HG03439 (cell line): Measurements from ENCODE around the gene FILIP1L.

Experiments used
- ATAC-seq: cut with Tn5 transposase; IDR thresholded peaks from one replicate; pipeline ENCODE4 v1.9.1; 2021; ENCODE audit warnings: mild to moderate bottlenecking, moderate library complexity; ENCODE audit not compliant: unreplicated experiment

The FILIP1L gene

GRCh38 chr3:100114413-100115030 lies at the start of gene FILIP1L:
TSS of gene FILIP1L (minus strand) at chr3:100114501.
- ATAC-seq: no peak

- no peak for ATAC-seq
Observed at GRCh38 chr3:100163787-100164186, 49.5 kb upstream of the FILIP1L start.

GRCh38 chr3:100160521-100160920 lies 46.2 kb upstream of the FILIP1L start:
- ATAC-seq: no peak

- no peak for ATAC-seq
Observed at GRCh38 chr3:100159331-100160153, 45.2 kb upstream of the FILIP1L start.

- no peak for ATAC-seq
Observed at GRCh38 chr3:100158918-100159330, 44.6 kb upstream of the FILIP1L start.

GRCh38 chr3:100157685-100158084 lies 43.4 kb upstream of the FILIP1L start:
- no peak for ATAC-seq

GRCh38 chr3:100155590-100155989 lies 41.3 kb upstream of the FILIP1L start:
- ATAC-seq: no peak

- ATAC-seq: no peak
Observed at GRCh38 chr3:100155128-100155527, 40.8 kb upstream of the FILIP1L start.

GRCh38 chr3:100154171-100154570 lies 39.9 kb upstream of the FILIP1L start:
- no peak for ATAC-seq

- ATAC-seq: no peak
Observed at GRCh38 chr3:100151024-100151707, 36.9 kb upstream of the FILIP1L start.

GRCh38 chr3:100150473-100150872 lies 36.2 kb upstream of the FILIP1L start:
- ATAC-seq: no peak

GRCh38 chr3:100149713-100150415 lies 35.6 kb upstream of the FILIP1L start:
- no peak for ATAC-seq

GRCh38 chr3:100149130-100149529 lies 34.8 kb upstream of the FILIP1L start:
- no peak for ATAC-seq

GRCh38 chr3:100144255-100144866 lies 30.1 kb upstream of the FILIP1L start:
- no peak for ATAC-seq

GRCh38 chr3:100141586-100141985 lies 27.3 kb upstream of the FILIP1L start:
- no peak for ATAC-seq

- no peak for ATAC-seq
Observed at GRCh38 chr3:100140976-100141375, 26.7 kb upstream of the FILIP1L start.

GRCh38 chr3:100136921-100137320 lies 22.6 kb upstream of the FILIP1L start:
- no peak for ATAC-seq

GRCh38 chr3:100131241-100131640 lies 16.9 kb upstream of the FILIP1L start:
- ATAC-seq: no peak

GRCh38 chr3:100129941-100130340 lies 15.6 kb upstream of the FILIP1L start:
- no peak for ATAC-seq

GRCh38 chr3:100128565-100128964 lies 14.3 kb upstream of the FILIP1L start:
- ATAC-seq: no peak

GRCh38 chr3:100127792-100128191 lies 13.5 kb upstream of the FILIP1L start:
- no peak for ATAC-seq
